Activated CD4-positive, alpha-beta T cell treated with anti-CD3 and anti-CD28 coated beads, Interleukin-2, amount 50 U/mL, for 24 hours (primary cell): ENCODE results near the gene B3GALT5.
"Not testable (repeated sequence)": the region's sequence is repeated elsewhere in the genome, so short reads cannot be mapped to it uniquely, and the experiment has no call there.

Experiments used
- DNase-seq, 2 donors: peaks; one replicate each; pipeline ENCODE4 v3.0.0-alpha.2; 2020; ENCODE audit warnings: low read depth in 1 of 2, low spot score in 1 of 2

Gene B3GALT5

DNA sequence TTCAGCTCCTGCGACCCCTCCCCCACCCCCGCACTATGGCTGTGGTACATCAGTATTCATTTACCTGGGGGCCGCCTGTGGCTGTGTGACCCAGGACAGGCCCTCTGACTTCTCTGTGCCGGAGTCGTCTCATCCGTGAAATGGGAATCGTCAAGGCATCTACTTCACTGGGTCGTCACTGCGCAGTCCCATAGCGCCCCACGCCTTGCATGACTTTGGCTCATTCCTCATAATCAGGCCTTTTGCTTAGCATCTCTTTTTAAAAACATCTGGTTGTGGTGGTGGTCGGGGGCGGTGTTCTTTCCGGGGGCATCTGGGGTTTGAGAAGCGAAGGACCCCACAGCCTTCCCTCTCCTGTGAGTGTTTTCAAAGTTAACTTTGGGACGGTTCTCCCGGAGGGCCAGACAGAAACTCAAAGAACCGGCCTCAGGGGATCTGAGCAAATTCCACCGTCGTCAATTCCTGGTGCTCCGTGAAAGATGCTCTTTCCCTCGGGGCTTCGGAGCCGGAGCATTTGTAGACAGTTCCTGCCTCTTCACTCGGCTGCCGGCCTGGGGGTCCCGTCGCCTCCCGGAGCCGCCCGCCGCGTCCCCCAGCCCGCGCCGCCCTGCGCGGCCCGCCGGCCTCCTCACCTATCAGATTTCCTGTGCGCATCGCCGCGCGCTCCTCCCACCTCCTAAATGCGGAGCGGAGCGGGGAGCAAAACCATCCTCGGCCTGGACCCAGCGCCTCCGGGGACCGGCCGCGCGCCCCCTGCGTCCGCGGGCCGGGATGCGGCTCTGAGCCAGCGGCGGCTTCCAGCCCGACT lies at the start of gene B3GALT5:
Gene B3GALT5 (plus strand): TSS at position 708 of the 808 bp plus-strand sequence. CDS start 47,620 bp downstream, outside the sequence.
- DNase-seq: no peak

GRCh38 chr21:39564200-39564599 lies 48.5 kb upstream of the B3GALT5 start:
- DNase-seq: no peak

DNA sequence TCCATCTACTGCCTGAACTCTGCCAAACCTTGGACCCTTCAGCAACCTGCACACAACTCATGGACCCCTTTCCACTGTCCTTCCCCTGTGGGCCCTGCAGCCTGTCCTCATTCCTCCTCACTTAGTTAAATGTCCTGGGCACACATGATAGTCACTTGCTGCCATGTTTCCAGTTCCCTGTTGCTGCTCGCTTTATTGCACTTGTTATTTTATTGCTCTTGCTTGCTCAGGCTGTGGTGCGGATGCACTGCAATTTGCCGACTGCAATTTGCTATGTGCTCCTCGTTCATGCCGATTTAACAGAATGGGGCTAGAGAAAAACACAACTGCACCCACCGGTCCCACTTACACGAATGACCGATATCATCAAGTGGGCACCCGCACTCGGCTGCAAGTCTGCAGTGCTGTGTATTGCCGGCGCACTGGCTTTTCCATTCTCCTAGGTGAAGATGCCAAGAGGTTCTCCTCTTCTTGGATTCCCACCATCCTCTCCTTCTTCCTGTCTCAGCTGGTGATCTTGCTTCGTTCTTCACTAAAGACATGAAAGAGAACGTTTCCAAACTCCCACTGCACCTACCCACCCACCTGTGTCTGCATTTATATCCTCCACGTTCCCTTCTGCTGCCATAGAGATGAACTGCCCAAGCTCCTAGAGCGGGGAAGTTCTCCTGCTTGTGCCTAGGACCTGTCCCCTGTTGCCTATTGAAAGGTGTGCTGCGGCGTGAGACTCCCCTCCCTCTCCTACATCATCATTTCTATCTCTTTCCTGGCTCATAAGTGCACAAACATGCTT lies 45.4 kb upstream of the B3GALT5 start:
- no peak for DNase-seq

DNA sequence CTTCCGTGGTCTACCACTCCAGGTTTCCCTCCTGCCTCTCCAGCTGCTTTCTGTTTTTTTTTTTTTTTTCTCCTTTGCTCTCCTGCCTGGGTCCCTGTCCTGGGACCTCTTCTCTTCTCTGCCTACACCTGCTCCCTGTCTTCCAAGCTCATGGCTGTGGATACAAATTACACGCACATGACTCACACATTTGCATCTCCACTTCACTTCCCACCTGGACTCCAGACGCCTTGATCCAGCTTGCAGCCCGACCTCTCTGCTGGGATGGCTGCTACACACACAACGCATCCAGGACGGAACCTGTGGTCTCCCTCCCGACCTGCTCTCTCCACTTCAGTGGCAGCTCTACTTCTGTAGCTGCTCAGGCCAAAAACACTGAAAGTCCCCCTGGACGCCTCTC lies 44.4 kb upstream of the B3GALT5 start:
- DNase-seq: no peak

GRCh38 chr21:39575775-39576174 lies 37.0 kb upstream of the B3GALT5 start:
- DNase-seq: no peak

DNA sequence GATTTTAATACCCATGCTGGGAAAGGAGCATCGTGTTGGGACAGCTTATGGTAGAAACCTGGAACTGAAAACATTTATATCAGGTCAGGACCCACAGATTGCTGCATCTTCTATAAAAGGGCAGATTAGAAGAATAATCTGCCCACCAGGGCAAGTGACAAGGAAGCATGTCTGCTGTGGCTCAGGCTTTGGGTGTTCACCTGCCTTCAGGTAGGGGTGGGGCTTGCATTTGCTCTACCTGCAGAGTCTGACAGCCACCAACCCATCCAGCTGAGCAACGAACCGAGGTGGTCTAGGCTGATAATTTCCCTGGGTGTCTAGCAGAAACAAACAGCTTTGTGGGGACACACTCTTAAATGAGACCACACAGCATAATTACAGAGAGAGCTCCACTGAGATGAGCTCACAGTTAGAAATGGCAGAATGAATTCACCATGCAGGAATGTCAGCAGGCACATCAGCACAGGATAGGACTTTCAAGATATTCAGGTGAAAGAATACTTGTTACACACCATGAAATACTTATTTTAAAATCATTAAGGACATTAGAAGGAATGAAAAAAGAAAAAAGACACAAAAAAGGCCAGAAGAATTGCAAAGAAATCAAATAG lies 36.1 kb upstream of the B3GALT5 start:
- no peak for DNase-seq

- DNase-seq: no peak
These were observed 32.9 kb upstream of the B3GALT5 start for GRCh38 chr21:39579734-39580332.

DNA sequence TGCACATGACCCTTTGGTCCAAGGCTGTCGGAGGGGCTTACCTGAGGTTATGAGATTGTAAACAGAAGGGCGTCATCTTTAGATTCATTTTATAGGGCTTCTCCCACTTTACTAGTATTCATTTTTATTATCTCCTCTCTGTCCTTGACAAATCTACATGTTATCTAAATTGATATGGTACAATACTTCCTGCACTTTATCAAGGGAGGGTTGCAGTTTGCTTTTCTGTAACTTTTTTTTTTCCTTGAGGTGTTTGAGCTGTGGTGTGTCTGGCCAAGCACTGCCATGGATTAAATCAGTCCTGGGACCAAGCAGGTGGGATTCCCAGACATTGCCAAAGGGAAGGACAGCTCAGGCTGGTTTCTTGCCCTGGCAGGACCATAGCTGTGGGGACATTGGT lies 32.0 kb upstream of the B3GALT5 start:
- no peak for DNase-seq

- DNase-seq: no peak
These were observed 31.3 kb upstream of the B3GALT5 start for GRCh38 chr21:39581414-39581813.

- DNase-seq: no peak
These were observed 30.0 kb upstream of the B3GALT5 start for GRCh38 chr21:39582749-39583148.

DNA sequence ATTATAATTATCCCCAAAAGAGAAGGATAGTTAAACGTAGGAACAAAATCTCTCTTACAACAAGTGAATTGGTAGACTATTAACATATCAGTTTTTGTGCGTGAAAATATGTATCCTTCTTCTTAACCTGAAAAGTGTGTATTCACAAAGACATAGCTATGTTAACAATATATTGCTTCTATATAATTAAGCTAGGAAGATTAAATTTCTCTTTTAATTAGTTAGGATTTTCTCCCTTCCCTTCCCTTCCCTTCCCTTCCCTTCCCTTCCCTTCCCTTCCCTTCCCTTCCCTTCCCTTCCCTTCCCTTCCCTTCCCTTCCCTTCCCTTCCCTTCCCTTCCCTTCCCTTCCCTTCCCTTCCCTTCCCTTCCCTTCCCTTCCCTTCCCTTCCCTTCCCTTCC lies 29.2 kb upstream of the B3GALT5 start:
- not testable (repeated sequence) for DNase-seq

DNA sequence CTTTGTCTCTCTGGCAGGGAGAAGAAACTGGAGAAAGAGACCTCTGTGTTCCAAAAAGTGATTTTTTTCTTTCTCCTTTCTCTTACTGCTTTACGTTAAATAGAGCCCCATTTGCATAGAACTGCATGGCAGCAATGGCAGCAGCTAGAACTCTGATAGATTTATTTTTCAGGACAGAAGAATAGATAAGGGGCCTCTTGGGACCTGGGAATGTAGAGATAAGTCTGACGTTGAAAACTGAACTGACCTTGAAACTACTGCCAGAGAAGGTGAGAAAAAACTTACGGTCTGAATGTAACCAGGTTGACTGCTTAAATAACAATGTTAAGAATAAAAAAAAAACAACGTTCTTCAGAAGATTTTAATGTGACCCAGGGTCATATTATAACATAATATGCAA lies 25.4 kb upstream of the B3GALT5 start:
- no peak for DNase-seq

DNA sequence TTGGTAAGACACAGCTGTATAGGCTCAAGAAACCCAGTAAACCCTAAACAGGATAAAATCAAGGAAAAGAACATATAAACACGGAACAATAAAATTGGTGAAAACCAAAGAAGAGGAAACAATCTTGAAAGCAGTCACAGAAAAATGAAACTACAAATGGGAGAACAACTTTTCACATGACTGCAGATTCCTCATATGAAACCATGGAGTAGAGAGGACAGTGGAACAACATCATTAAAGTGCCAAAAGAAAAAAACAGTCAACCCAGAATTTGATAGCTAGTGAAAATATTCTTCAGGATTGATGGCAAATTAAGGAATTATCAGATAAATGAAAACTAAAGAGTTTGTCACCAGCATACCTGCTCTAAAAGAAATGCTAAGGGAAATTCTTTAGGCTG lies 23.9 kb upstream of the B3GALT5 start:
- DNase-seq: no peak

- no peak for DNase-seq
These were observed 19.2 kb upstream of the B3GALT5 start for GRCh38 chr21:39593522-39593921.

GRCh38 chr21:39595465-39595864 lies 17.3 kb upstream of the B3GALT5 start:
- no peak for DNase-seq

GRCh38 chr21:39597595-39597994 lies 15.1 kb upstream of the B3GALT5 start:
- DNase-seq: no peak

DNA sequence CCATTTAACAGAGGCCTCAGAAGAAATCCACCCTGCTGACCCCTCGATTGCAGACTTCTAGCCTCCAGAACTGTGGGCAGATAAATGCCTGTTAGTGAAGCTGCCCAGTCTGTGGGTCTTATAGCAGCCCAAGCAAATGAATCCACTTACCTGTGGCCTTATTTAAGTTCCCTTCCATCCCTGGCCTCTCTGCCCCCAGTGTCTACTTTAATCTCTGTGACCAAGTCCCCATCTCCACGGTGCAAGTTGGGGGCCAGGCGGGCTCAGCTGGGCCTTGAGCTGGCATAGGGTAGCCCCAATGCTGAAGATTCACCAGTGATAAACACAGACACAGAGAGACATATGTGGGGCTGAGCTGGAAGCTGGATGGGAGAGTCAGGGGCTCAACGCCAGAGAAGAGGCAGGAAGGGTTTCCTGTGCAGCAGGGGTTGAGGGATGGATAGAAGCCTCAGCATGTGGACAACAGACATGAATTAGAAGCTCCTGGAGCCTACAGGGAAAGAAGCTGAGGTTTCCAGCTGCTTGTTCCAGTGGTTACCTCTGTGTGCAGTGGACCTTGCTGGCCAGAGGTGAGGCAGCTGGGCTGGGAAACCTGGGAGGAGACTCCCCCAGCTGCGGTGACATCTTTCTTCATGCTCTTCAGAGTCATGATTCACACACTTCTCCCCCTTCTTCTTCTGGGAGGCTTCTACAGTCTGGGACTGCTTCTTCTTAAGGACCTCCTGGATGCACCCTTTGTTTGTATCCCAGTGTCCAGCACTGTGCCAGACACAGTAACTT lies 13.4 kb upstream of the B3GALT5 start:
- DNase-seq: no peak

GRCh38 chr21:39601187-39601928 lies 11.4 kb upstream of the B3GALT5 start:
- no peak for DNase-seq

DNA sequence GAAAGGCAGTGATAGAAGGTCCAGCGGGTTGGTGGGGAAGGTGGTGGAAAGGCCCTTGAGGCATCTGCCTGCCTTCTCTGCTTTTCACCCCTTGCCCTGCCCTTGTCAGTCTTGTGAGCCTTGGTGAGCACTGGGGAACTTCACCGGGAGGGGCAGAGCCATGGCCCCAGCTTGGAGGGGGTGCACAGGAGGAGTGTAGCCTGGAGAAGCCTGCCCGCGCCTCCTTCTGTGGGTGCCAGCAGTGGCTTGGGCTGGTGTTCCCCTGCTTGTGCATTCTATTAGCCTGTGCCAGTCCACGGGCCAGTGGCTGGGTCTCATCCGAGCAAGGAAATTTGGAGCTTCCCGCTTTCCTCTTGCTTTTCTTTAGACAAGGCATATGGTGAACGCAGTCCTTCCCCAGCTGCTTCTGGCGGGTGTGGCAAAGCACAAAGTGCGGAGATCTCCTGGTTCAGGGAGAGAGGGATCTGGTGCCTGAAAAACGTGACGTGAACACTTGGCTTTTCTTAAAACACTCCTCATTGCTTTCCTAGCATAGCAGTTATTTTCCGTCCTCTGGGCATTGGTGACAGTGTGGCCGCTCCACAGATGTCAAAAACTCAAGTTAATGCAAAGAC lies 10.6 kb upstream of the B3GALT5 start:
- no peak for DNase-seq

- DNase-seq: no peak
These were observed 9.9 kb upstream of the B3GALT5 start for GRCh38 chr21:39602793-39603192.
